ENCODE data around the gene KATNB1. TPM values are rescaled to one million over a fixed set of nuclear protein-coding genes. Genes with fewer than 3 reads are reported as not detected.

KATNB1 gene
- total RNA-seq, 4 donors from 2014 or later = 11.4 to 27.6 (median 26.1) TPM

DNA sequence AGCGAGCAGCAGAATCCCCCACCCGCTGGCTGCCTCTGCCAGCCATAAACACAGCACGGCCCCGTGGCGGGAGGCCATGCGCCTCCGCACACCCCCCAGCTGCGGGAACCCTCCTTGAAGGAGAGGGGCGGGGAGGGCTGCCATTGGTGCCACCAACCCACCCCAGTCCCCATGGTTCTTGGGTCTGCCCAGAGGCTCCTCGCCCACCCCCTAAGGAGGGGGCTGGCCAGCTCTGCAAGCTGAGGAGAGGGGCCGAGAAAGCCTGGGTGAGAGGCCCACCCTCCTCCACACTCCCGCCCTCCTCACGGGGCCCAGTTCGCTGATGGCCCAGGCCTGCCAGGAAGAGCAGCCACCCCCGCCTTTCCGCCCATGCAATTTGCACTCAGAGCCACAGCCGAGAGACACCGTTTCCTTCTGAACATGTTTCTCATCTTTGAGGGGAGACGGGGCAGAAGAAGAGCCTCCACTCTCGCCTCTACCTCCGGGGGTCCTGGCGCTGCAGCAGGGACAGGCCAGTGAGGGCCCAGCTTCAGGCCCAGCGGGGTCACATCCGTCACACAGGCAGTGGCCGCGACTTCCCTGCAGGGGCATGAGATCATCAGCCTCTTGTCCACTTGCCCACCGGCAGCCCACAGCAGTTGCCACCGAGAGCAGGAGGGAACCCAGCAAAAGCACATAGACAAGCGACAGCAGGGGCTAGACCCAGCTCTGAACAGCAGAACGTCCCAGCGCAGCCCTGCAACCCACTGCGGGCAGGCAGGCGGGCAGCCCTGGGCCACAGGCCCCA lies 23.0 kb downstream of the KATNB1 start:
- no peak for DNase-seq
- peak overlapping the region in 1 of 3 donors; percentile 10 for H3K27ac ChIP-seq
- WGBS, 2 donors = 82 to 85% methylated on average over 19 to 31 of the region's 33 CpGs

GRCh38 chr16:57759131-57759530 lies 23.6 kb downstream of the KATNB1 start:
- H3K27me3 ChIP-seq = no peaks in the 10 kb centered on the region
- no peak overlapping the region for H3K27ac ChIP-seq
- intact Hi-C loops (cut with DNase I) = loop anchor here (5.0 kb wide), 1 partner anchor 243 kb away; the partner anchor contains the start of genes USB1 and ZNF319
- peaks cover 29 to 39% of the 10 kb centered on the region in 2 donors for H3K36me3 ChIP-seq
- WGBS, 2 donors = 69 to 86% methylated on average over 2 to 4 of the region's 7 CpGs
- peaks cover 0 to 4% of the 10 kb centered on the region in 2 donors for H3K4me1 ChIP-seq
- H3K9me3 ChIP-seq = no peaks in the 10 kb centered on the region
- TF ChIP-seq CTCF (IDR thresholded peaks at IDR 0.05) (no peak), POLR2A (IDR thresholded peaks at IDR 0.05) (no peak)
- DNase-seq = no peak
- no peak overlapping the region for H3K4me3 ChIP-seq (replicated peaks in 1 of 3)

More for the DNA sequence above, 23.0 kb downstream of the KATNB1 start:
- Histone ChIP-seq H3K9me3 (no peaks in the 10 kb centered on the region), H3K4me1 (peaks cover 0 to 4% of the 10 kb centered on the region in 2 donors), H3K4me3 (replicated peaks in 1 of 3) (no peak overlapping the region), H3K36me3 (peaks cover 23 to 33% of the 10 kb centered on the region in 2 donors), H3K27me3 (no peaks in the 10 kb centered on the region)
- TF ChIP-seq CTCF (IDR thresholded peaks at IDR 0.05) = no peak
- no peak for TF ChIP-seq POLR2A (IDR thresholded peaks at IDR 0.05)
- intact Hi-C loops (cut with DNase I) = loop anchor here (5.0 kb wide), 1 partner anchor 244 kb away; the partner anchor contains the start of genes USB1 and ZNF319

DNA sequence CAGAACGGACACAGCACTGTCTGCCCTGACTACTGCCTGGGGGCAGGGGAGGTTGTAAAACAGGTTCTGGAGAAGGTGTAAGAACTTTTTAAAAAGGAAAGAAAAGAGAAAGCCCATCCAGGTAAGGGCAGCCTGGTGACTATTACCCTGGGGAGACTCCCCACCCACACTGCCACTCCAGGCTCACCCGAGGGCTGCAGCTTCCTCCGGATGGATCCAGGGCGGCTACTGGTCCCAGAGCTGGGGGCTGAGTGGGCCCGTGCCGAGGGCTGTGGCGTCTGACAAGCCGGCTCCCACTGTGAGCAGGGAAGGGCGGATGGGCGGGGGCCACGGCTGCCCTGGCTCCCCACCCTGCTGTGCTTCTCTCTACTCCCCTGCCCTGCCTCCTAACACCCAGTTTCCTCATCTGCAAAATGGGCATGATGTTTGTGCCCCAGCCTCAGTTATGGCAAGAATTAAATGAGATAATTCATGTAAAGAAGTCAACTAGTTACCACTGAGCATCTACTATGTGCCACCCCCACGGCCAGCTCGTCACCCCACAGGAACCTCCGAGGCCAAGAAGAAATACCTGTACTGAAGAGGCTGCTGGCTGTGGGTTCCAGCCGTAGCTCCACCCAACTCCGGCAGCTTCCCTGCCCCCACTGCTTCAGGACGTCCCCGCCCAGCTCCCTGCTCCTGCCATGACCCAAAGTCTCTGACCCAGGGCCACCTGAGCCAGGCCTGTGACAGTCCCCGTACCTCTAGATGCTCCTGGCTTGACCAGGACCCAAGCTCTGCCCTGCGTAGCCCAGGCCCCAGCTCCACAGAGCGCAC lies 24.2 kb downstream of the KATNB1 start:
- intact Hi-C loops (cut with DNase I) = loop anchor here (5.0 kb wide), 1 partner anchor 243 kb away; the partner anchor contains the start of genes USB1 and ZNF319
- H3K27ac ChIP-seq = no peak overlapping the region
- no peak for TF ChIP-seq CTCF (IDR thresholded peaks at IDR 0.05)
- TF ChIP-seq POLR2A (IDR thresholded peaks at IDR 0.05) = no peak
- WGBS, 2 donors = 89 to 91% methylated on average over 17 to 18 of the region's 21 CpGs
- H3K36me3 ChIP-seq = peaks cover 32 to 42% of the 10 kb centered on the region in 2 donors
- peaks cover 0 to 4% of the 10 kb centered on the region in 2 donors for H3K4me1 ChIP-seq
- no peak overlapping the region for H3K4me3 ChIP-seq (replicated peaks in 1 of 3)
- no peak for DNase-seq
- no peaks in the 10 kb centered on the region for H3K9me3 ChIP-seq
- no peaks in the 10 kb centered on the region for H3K27me3 ChIP-seq

GRCh38 chr16:57760357-57761160 lies 25.0 kb downstream of the KATNB1 start:
- 89 to 91% methylated on average over 22 to 34 of the region's 40 CpGs for WGBS, 2 donors
- Histone ChIP-seq H3K27ac (no peak overlapping the region), H3K36me3 (peaks cover 40 to 44% of the 10 kb centered on the region in 2 donors), H3K4me3 (replicated peaks in 1 of 3) (no peak overlapping the region), H3K9me3 (no peaks in the 10 kb centered on the region), H3K4me1 (peaks cover 0 to 4% of the 10 kb centered on the region in 2 donors), H3K27me3 (no peaks in the 10 kb centered on the region)
- intact Hi-C loops (cut with DNase I) = no loop called here
- DNase-seq = no peak
- TF ChIP-seq POLR2A (IDR thresholded peaks at IDR 0.05) (no peak), CTCF (IDR thresholded peaks at IDR 0.05) (no peak)

All from thyroid gland (tissue), 4 donors.